ENCODE data around the gene COG1.

- TF ChIP-seq POLR2A (IDR thresholded peaks at IDR 0.05) = no peak
- TF ChIP-seq CTCF (IDR thresholded peaks at IDR 0.05) = no peak
Measured at GRCh38 chr17:73156887-73157520, 35.9 kb upstream of the COG1 start.

Data from esophagus squamous epithelium (tissue), 4 donors.